ENCODE measurements around the gene DOC2B. TPM values are rescaled to one million over a fixed set of nuclear protein-coding genes. Genes with fewer than 3 reads are reported as not detected.

DOC2B gene
- polyA plus RNA-seq, 1 experiment = not detected

DNA sequence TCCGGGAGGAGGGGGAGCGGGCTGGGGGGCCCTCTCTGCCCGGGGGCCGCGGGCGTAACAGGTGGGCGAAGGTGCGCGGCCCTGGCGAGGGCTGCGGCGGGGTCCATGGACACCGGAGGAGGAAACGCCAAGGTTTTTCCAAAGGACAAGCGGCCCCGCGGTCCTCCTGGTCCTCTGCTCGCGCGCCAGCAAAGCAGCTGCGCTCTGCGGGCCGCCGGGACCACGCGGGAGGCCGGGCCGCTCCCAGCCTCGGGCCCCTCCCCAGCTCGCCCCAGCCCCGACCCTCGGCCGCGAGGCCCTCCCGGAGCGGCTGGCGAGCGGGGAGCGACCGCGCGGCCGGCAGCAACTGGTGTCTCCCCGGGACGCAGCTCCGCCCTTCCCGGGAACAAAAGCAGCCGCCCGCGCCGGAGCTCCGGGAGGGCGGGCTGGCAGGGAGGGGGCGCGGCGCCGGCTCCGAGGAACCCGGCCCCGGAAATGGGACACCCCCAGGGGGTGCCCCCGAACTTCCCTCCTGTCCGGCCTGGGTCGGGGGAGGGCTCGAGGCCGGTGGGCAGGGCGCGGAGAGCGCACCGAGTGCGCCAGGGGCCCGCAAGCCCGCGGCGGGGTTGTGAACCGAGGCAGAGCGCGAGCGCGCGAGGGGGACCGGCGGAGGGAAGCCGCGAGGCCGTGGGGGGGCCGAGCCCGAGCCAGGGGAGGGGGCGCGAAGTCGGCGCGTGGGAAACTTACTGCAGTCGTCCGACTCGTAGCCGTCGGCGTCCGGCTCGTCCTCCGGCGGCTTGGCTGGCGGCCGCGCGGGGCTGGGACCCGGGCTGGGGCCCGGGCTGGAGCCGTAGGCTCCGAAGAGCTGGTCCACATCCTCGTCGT is 837 bp downstream of the DOC2B start:
- H3K4me3 ChIP-seq (ENCODE audit: low read depth, low read length) = no peak overlapping the region
- ChIA-PET CTCF (no interaction called here), POLR2A (no interaction called here)
- H3K27me3 ChIP-seq (ENCODE audit: control insufficient read depth, insufficient read depth, low read length) = peaks cover 42% of the 10 kb centered on the region
- H3K36me3 ChIP-seq (ENCODE audit: control insufficient read depth, insufficient read depth, low read length) = no peaks in the 10 kb centered on the region
- TF ChIP-seq, protein P1, sequence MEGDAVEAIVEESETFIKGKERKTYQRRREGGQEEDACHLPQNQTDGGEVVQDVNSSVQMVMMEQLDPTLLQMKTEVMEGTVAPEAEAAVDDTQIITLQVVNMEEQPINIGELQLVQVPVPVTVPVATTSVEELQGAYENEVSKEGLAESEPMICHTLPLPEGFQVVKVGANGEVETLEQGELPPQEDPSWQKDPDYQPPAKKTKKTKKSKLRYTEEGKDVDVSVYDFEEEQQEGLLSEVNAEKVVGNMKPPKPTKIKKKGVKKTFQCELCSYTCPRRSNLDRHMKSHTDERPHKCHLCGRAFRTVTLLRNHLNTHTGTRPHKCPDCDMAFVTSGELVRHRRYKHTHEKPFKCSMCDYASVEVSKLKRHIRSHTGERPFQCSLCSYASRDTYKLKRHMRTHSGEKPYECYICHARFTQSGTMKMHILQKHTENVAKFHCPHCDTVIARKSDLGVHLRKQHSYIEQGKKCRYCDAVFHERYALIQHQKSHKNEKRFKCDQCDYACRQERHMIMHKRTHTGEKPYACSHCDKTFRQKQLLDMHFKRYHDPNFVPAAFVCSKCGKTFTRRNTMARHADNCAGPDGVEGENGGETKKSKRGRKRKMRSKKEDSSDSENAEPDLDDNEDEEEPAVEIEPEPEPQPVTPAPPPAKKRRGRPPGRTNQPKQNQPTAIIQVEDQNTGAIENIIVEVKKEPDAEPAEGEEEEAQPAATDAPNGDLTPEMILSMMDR (IDR thresholded peaks at IDR 0.05; ENCODE audit: insufficient read depth, low read depth, low read length) = no peak
- no peak for DNase-seq (ENCODE audit: low read depth)

DNA sequence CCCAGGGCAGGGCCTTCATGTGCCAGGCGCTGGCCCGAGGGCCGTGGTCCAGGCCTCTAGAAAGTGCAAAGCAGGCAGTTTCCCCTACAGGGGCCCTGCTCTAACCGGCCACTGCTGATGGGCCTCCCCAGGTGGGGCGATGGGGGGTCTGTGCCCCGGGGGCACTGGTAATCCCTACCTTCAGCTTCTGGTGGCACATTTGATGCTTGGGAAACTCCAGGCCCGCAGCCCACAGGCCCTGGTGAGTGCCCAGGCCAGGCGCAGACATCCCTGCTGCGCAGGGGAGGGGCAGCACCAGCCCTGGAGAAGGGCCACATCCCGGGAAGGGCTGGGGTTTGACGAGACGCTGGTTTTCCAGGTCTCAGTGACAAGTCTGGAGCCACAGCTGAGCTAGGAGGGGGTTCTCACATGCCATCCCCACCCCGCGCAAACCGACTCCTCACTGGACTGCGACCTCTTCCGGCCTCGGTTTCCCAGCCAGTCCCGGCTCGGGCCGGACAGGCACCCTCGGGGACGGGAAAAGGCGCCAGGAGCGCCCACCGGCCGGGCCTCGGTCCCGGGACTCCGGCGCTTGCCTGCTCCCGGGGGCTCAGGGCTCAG is 1.6 kb downstream of the DOC2B start:
- H3K4me3 ChIP-seq (ENCODE audit: low read depth, low read length) = no peak overlapping the region
- H3K36me3 ChIP-seq (ENCODE audit: control insufficient read depth, insufficient read depth, low read length) = no peaks in the 10 kb centered on the region
- ChIA-PET POLR2A (no interaction called here), CTCF (no interaction called here)
- peaks cover 41% of the 10 kb centered on the region for H3K27me3 ChIP-seq (ENCODE audit: control insufficient read depth, insufficient read depth, low read length)
- TF ChIP-seq, protein P1 (IDR thresholded peaks at IDR 0.05; ENCODE audit: insufficient read depth, low read depth, low read length) = no peak
- DNase-seq (ENCODE audit: low read depth) = no peak

DNA sequence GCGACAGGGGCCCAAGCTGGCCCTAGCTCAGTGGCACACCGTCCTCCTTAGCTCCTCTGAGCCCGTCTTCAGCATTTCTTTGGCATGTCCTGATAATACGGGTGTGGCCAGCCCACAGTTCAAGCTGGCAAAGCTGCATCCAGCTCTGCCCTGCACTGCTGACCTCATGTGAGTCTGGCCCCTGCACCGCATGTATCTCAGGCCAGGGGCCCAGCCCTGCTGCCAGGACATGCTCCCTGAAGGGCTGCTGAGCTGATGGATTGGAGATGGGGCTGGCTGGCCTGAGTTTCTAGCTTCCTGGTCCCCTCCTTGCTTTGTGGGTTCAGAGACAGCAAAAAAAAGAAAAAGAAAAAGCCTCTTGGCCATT is 2.4 kb downstream of the DOC2B start:
- Histone ChIP-seq H3K27me3 (ENCODE audit: control insufficient read depth, insufficient read depth, low read length) (peaks cover 37% of the 10 kb centered on the region), H3K4me3 (ENCODE audit: low read depth, low read length) (no peak overlapping the region)

DNA sequence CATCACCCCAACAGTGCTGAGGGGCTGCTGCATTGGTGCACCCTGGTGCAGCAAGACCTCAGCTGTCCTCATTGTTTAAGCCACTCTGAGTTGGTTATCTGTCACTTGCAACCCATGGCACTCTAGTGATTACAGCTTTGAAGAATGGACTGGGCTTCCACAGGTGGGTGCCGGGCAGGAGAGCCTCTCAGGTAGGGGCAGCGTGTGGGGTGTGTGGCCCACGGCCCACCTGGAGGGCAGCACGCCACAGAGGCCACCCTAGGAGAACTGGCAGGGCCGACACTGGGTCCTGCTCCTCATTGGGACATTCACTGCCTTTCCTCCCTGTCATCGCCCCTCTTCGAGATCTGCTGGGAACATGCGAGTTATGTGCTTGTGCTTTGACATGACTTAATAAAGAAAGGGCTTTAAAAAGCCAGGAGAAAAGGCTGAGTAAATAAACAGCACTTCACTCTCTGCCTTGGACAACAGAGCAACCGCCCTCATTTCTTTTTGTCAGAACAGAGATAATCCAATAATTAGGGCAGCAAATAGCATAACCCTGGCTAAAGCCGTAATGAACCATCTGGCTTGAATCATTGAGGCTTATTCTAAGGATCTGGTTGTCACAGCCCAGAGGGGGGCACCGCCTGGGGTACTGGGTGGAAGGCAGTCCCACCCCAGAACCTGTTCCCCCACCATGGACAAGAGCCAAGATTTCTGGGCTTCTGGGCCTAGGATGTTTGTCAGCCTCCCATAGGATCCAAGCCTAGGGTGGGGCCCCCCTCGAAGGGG is 3.0 kb downstream of the DOC2B start:
- CTCF ChIA-PET = no interaction called here
- Histone ChIP-seq H3K36me3 (ENCODE audit: control insufficient read depth, insufficient read depth, low read length) (no peaks in the 10 kb centered on the region), H3K27me3 (ENCODE audit: control insufficient read depth, insufficient read depth, low read length) (peaks cover 37% of the 10 kb centered on the region), H3K4me3 (ENCODE audit: low read depth, low read length) (no peak overlapping the region)
- DNase-seq (ENCODE audit: low read depth) = no peak
- TF ChIP-seq, protein P1 (IDR thresholded peaks at IDR 0.05; ENCODE audit: insufficient read depth, low read depth, low read length) = no peak
- POLR2A ChIA-PET = no interaction called here

More for the DNA sequence above, 2.4 kb downstream of the DOC2B start:
- no peaks in the 10 kb centered on the region for H3K36me3 ChIP-seq (ENCODE audit: control insufficient read depth, insufficient read depth, low read length)
- ChIA-PET POLR2A (no interaction called here), CTCF (no interaction called here)
- TF ChIP-seq, protein P1 (IDR thresholded peaks at IDR 0.05; ENCODE audit: insufficient read depth, low read depth, low read length) = no peak
- DNase-seq (ENCODE audit: low read depth) = no peak

DNA sequence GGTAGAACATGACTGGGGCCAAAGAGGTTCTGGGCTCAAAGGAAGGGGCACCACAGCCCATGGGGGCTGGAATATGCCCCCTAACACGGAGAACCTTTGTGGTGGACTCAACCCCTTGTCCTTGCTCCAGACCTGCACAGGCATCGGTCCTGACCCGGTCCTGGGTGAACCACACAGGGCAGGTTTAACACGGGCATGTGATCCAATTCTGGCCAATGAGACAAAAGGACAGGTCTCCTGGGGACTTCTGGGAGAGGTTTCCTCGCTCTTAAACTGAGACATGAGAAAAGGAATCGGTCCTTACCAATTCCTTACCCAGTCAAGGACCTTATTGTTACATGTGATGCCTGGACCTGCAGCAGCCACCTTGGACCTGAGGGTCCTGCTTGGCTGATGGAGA is 3.7 kb downstream of the DOC2B start:
- peaks cover 31% of the 10 kb centered on the region for H3K27me3 ChIP-seq (ENCODE audit: control insufficient read depth, insufficient read depth, low read length)
- H3K36me3 ChIP-seq (ENCODE audit: control insufficient read depth, insufficient read depth, low read length) = no peaks in the 10 kb centered on the region
- ChIA-PET CTCF (interaction anchor here (0.9 kb wide), 1 partner anchor 314 kb away, joined by 3 read pairs; no protein-coding TSS in a partner anchor), POLR2A (no interaction called here)
- TF ChIP-seq, protein P1 (IDR thresholded peaks at IDR 0.05; ENCODE audit: insufficient read depth, low read depth, low read length) = no peak
- H3K4me3 ChIP-seq (ENCODE audit: low read depth, low read length) = no peak overlapping the region
- DNase-seq (ENCODE audit: low read depth) = no peak
